Activated CD4-positive, CD25-positive, alpha-beta regulatory T cell treated with anti-CD3 and anti-CD28 coated beads, Interleukin-2, amount 50 U/mL, for 72 hours (primary cell): ENCODE measurements around the gene VPS72.

Source experiments
- DNase-seq: peaks from one replicate; pipeline ENCODE4 v3.0.0; 2021

VPS72 gene

GRCh38 chr1:151184211-151184610 is 5.8 kb downstream of the VPS72 start:
- no peak for DNase-seq

GRCh38 chr1:151176514-151177045 is 13.4 kb downstream of the VPS72 start:
- no peak for DNase-seq

GRCh38 chr1:151175863-151176262 is 14.1 kb downstream of the VPS72 start, which contains the start of gene TMOD4:
TMOD4 (minus strand) TSS chr1:151175981; CDS start chr1:151174875, 1,106 bp downstream.
- no peak for DNase-seq

GRCh38 chr1:151175041-151175741 is 14.8 kb downstream of the VPS72 start:
- DNase-seq = no peak

- DNase-seq = no peak
These were observed 18.8 kb downstream of the VPS72 start for GRCh38 chr1:151171190-151171589.

GRCh38 chr1:151167116-151167515 is 22.9 kb downstream of the VPS72 start:
- DNase-seq = no peak

- DNase-seq = no peak
These were observed 23.5 kb downstream of the VPS72 start for GRCh38 chr1:151166505-151166956.

GRCh38 chr1:151165738-151166504 is 24.1 kb downstream of the VPS72 start, which contains the start of the genes LYSMD1 and SCNM1:
LYSMD1 (minus strand) TSS chr1:151165902; CDS start chr1:151165258, 644 bp downstream.
SCNM1 (plus strand) TSS chr1:151166144; CDS start chr1:151166153, 9 bp downstream.
- peak; percentile 91 for DNase-seq

GRCh38 chr1:151165281-151165737 is 24.7 kb downstream of the VPS72 start:
- DNase-seq = no peak

GRCh38 chr1:151164732-151165280 is 25.2 kb downstream of the VPS72 start:
- no peak for DNase-seq

GRCh38 chr1:151159373-151159772 is 30.6 kb downstream of the VPS72 start:
- no peak for DNase-seq

- no peak for DNase-seq
These were observed 31.2 kb downstream of the VPS72 start for GRCh38 chr1:151158751-151159251.

GRCh38 chr1:151158326-151158725 is 31.7 kb downstream of the VPS72 start:
- no peak for DNase-seq

GRCh38 chr1:151157067-151157531 is 32.9 kb downstream of the VPS72 start:
- DNase-seq = peak; percentile 54

- DNase-seq = peak; percentile 77
These were observed 33.5 kb downstream of the VPS72 start, which contains the start of gene TNFAIP8L2 for GRCh38 chr1:151156515-151156819. TNFAIP8L2 (plus strand) TSS chr1:151156649; CDS start chr1:151158698, 2,049 bp downstream.

- DNase-seq = no peak
These were observed 42.3 kb downstream of the VPS72 start for GRCh38 chr1:151147665-151148064.

GRCh38 chr1:151147132-151147503 is 42.9 kb downstream of the VPS72 start:
- DNase-seq = no peak

- peak; percentile 86 for DNase-seq
These were observed 43.4 kb downstream of the VPS72 start, which contains the start of gene SEMA6C for GRCh38 chr1:151146412-151147131. SEMA6C (minus strand) TSS chr1:151146631; CDS start chr1:151142621, 4,010 bp downstream.

GRCh38 chr1:151146072-151146411 is 44.0 kb downstream of the VPS72 start:
- no peak for DNase-seq

- no peak for DNase-seq
These were observed 44.5 kb downstream of the VPS72 start for GRCh38 chr1:151145304-151146071.
